Measurements from ENCODE around the gene KCNJ10.

The KCNJ10 gene

GRCh38 chr1:160020196-160020595 is 49.8 kb downstream of the KCNJ10 start:
- no peak for DNase-seq

- DNase-seq = no peak
Observed at GRCh38 chr1:160018900-160019299, 51.1 kb downstream of the KCNJ10 start.

GRCh38 chr1:160018347-160018746 is 51.6 kb downstream of the KCNJ10 start:
- DNase-seq = no peak

- DNase-seq = no peak
Observed at GRCh38 chr1:160017592-160017991, 52.4 kb downstream of the KCNJ10 start.

GRCh38 chr1:160011781-160012180 is 58.2 kb downstream of the KCNJ10 start:
- no peak for DNase-seq

GRCh38 chr1:160009801-160010200 is 60.2 kb downstream of the KCNJ10 start:
- DNase-seq = no peak

- no peak for DNase-seq
Observed at GRCh38 chr1:160009081-160009480, 60.9 kb downstream of the KCNJ10 start.

- DNase-seq = peak; percentile 28 to 39
Observed at GRCh38 chr1:160007577-160008200, 62.3 kb downstream of the KCNJ10 start.

GRCh38 chr1:160006312-160006940 is 63.5 kb downstream of the KCNJ10 start:
- peak; percentile 60 to 68 for DNase-seq

GRCh38 chr1:160005070-160005469 is 64.9 kb downstream of the KCNJ10 start:
- no peak for DNase-seq

- DNase-seq = no peak
Observed at GRCh38 chr1:160004425-160004824, 65.5 kb downstream of the KCNJ10 start.

- DNase-seq = no peak
Observed at GRCh38 chr1:160004001-160004400, 66.0 kb downstream of the KCNJ10 start.

- no peak for DNase-seq
Observed at GRCh38 chr1:160001440-160001839, 68.5 kb downstream of the KCNJ10 start.

GRCh38 chr1:159999204-159999603 is 70.8 kb downstream of the KCNJ10 start:
- no peak for DNase-seq

- no peak for DNase-seq
Observed at GRCh38 chr1:159996653-159997052, 73.3 kb downstream of the KCNJ10 start.

- no peak for DNase-seq
Observed at GRCh38 chr1:159994896-159995295, 75.1 kb downstream of the KCNJ10 start.

GRCh38 chr1:159993911-159994310 is 76.0 kb downstream of the KCNJ10 start:
- no peak for DNase-seq

- no peak for DNase-seq
Observed at GRCh38 chr1:159992161-159992560, 77.8 kb downstream of the KCNJ10 start.

- DNase-seq = peak; percentile 64 to 68
Observed at GRCh38 chr1:159991513-159991912, 78.4 kb downstream of the KCNJ10 start.

- DNase-seq = no peak
Observed at GRCh38 chr1:159990005-159990404, 80.0 kb downstream of the KCNJ10 start.

GRCh38 chr1:159989581-159989980 is 80.4 kb downstream of the KCNJ10 start:
- no peak for DNase-seq

GRCh38 chr1:159988006-159988405 is 82.0 kb downstream of the KCNJ10 start:
- DNase-seq = no peak

GRCh38 chr1:159987186-159987585 is 82.8 kb downstream of the KCNJ10 start:
- no peak for DNase-seq

- no peak for DNase-seq
Observed at GRCh38 chr1:159986531-159986930, 83.4 kb downstream of the KCNJ10 start.

GRCh38 chr1:159986093-159986492 is 83.9 kb downstream of the KCNJ10 start:
- DNase-seq = no peak

Data from Kasumi-1 (cell line).